OCI-LY7 (cell line): Measurements from ENCODE around the gene DDX20. TPM values are rescaled to one million over a fixed set of nuclear protein-coding genes. Genes with fewer than 3 reads are reported as not detected.
A peak's percentile ranks its signal among the peaks of the same experiment; 100 is the strongest.

Experiments used
- BruUV-seq: library from RNA; stranded (reverse); fragments of 400-500 nt; replicated peaks from 2 replicates; lab custom pipeline; 2021; lab: Mats Ljungman, UMichigan
- CTCF ChIA-PET: fragments of 300-600 bp; sonication (Branson Sonifier 250); formaldehyde crosslinking; loops from one replicate; lab custom pipeline; 2022; ENCODE audit warnings: antibody characterized with exemption; ENCODE audit not compliant: unreplicated experiment; lab: Charles Lee
- POLR2A ChIA-PET: fragments of 300-600 bp; sonication (Branson Sonifier 250); formaldehyde crosslinking; loops from one replicate; lab custom pipeline; 2022; ENCODE audit warnings: antibody characterized with exemption; lab: Charles Lee
- DNase-seq: peaks from one replicate; pipeline ENCODE4 v3.0.0-alpha.2; 2015; ENCODE audit warnings: low spot score
- H2AFZ ChIP-seq: fragments of 200-600 bp; sonication (generic), shearing (Covaris generic); 2 replicates; pipeline ENCODE4 v1.6.1; 2014; ENCODE audit warnings: mild to moderate bottlenecking, antibody characterized with exemption, low read length, moderate library complexity
- H3K27ac ChIP-seq: fragments of 200-600 bp; sonication (generic); 2 replicates; pipeline ENCODE4 v1.5.1; 2014; ENCODE audit warnings: mixed run types, low read depth, mild to moderate bottlenecking, moderate library complexity, low read length, inconsistent platforms; ENCODE audit not compliant: poor library complexity, severe bottlenecking
- H3K36me3 ChIP-seq: fragments of 200-600 bp; sonication (generic); 2 replicates; pipeline ENCODE4 v1.6.1; 2014; ENCODE audit warnings: mild to moderate bottlenecking, antibody characterized with exemption, low read length, moderate library complexity, mixed read lengths; ENCODE audit not compliant: insufficient read depth
- H3K4me1 ChIP-seq: fragments of 200-600 bp; sonication (generic); 2 replicates; pipeline ENCODE4 v1.5.1; 2014; ENCODE audit warnings: mild to moderate bottlenecking, low read length; ENCODE audit not compliant: insufficient read depth, poor library complexity, severe bottlenecking
- H3K4me2 ChIP-seq: fragments of 200-600 bp; sonication (generic); 2 replicates; pipeline ENCODE4 v1.6.1; 2014; ENCODE audit warnings: mild to moderate bottlenecking, low read length
- H3K4me3 ChIP-seq: fragments of 200-600 bp; sonication (generic); 2 replicates; pipeline ENCODE4 v1.5.1; 2014; ENCODE audit warnings: mild to moderate bottlenecking, low read depth, low read length; ENCODE audit not compliant: poor library complexity, severe bottlenecking
- H3K79me2 ChIP-seq: fragments of 200-600 bp; sonication (generic); 2 replicates; pipeline ENCODE4 v1.6.1; 2016; ENCODE audit warnings: low read depth, mild to moderate bottlenecking, low read length, moderate library complexity, mixed read lengths; ENCODE audit not compliant: insufficient read depth
- H3K9me2 ChIP-seq: fragments of 200-600 bp; sonication (generic); 2 replicates; pipeline ENCODE4 v1.6.1; 2016; ENCODE audit warnings: mild to moderate bottlenecking, low read length, mixed read lengths; ENCODE audit not compliant: insufficient read depth
- H3K9me3 ChIP-seq: fragments of 200-600 bp; sonication (generic); 2 replicates; pipeline ENCODE4 v1.6.1; 2014; ENCODE audit warnings: mild to moderate bottlenecking, mixed run types, low read length, mixed read lengths
- H4K20me1 ChIP-seq: fragments of 200-600 bp; sonication (generic); 2 replicates; pipeline ENCODE4 v1.6.1; 2014; ENCODE audit warnings: mild to moderate bottlenecking, antibody characterized with exemption, low read length, moderate library complexity, mixed read lengths; ENCODE audit not compliant: insufficient read depth
- EZH2phosphoT487 ChIP-seq: fragments of 200-600 bp; sonication (generic); IDR thresholded peaks from 2 replicates; pipeline ENCODE4 v1.6.1; 2018; ENCODE audit warnings: low read depth, borderline replicate concordance, mild to moderate bottlenecking, mixed run types, antibody characterized with exemption, low read length, moderate library complexity, mixed read lengths
- intact Hi-C: fragments of 100-400 bp; cut with micrococcal nuclease; formaldehyde crosslinking; loops from one replicate; pipeline ENCODE4 v1.10.0; 2022; ENCODE audit not compliant: unreplicated experiment
- total RNA-seq, 2 experiments: library from RNA; depleted of rRNA in 1 of 2; stranded (reverse); fragments of >200 nt in 1 of 2; shearing (Covaris generic) in 1 of 2; gene quantifications; 2 replicates each; pipeline ENCODE4 v1.2.3, GENCODE V29; 2014 to 2022
- TF ChIP-seq, protein P1 (sequence below): fragments of 200-600 bp; sonication (generic); conservative IDR thresholded peaks from 2 replicates; pipeline ENCODE4 v1.5.1; 2014; ENCODE audit warnings: mild to moderate bottlenecking, antibody characterized with exemption, low read length, moderate library complexity, mixed read lengths

The DDX20 gene
- total RNA-seq, 2 experiments from 2014 or later, result 30.0 to 32.9 TPM

DNA sequence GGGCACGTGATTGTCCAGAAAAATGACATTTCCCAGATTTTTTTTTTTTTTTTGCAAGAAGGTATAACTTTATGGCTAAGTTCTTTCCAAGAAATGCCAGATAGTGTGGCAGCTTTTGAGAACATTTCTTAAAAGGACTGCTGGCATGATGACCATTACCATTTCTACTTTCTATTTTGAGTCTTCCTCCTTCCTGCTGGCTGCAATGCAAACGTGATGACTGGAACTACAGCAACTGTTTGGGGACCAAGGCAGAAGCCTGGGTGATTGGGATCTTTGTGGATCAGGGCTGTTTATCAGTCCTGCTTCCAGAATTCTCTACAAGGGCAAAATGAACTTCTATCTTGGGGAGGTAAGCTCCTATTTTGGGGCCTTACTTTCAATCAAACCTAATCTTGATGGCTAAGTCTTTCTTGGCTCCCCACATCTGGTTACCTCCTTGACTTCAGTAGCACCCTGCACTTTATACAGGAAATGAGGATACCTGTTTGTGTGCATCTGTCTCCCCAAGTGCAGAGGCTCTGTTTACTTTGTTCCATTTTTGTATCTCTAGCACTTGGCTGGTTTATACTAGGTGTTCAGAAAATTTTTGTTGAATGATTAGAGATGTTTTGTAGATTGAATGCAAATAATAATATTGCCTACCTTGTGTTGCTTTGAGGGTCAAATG is 3.7 kb upstream of the DDX20 start:
- intact Hi-C loops, result loop anchor here (10.0 kb wide), 3 partner anchors 127 to 1117 kb away; no protein-coding TSS in a partner anchor

DNA sequence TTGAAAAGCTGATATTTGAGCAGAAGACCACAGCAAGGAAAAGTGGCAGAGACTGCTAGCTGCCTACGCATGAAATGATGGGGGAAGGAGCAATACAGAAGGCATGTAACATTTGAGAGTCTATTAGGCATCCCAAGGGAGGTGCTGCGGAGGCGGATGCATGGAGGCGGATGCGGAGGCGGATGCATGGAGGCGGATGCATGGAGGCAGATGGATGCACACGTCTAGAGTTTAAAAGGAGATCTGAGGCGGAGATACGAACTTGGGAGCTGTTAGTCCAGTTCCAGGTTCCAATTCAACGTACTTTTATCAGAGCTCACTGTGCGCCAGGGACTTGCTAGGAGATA is 744 bp upstream of the DDX20 start:
- Histone ChIP-seq H3K9me2 (no peaks in the 10 kb centered on the region), H4K20me1 (peaks cover 6% of the 10 kb centered on the region; the same call in 1 of the 2 replicates), H3K4me2 (peak overlapping the region; percentile 85), H3K36me3 (peaks cover 29% of the 10 kb centered on the region), H3K27ac (peak overlapping the region; percentile 81), H3K9me3 (no peaks in the 10 kb centered on the region), H2AFZ (peak overlapping the region; percentile 59), H3K79me2 (peaks cover 55% of the 10 kb centered on the region), H3K4me3 (peak overlapping the region; percentile 83), H3K4me1 (peaks cover 65% of the 10 kb centered on the region)
- peak; percentile 78 for DNase-seq
- CTCF ChIA-PET, result interaction anchor here (0.6 to 0.8 kb wide), 3 partner anchors 17 to 869 kb away, joined by 3 read pairs; no protein-coding TSS in a partner anchor
- TF ChIP-seq, protein P1, sequence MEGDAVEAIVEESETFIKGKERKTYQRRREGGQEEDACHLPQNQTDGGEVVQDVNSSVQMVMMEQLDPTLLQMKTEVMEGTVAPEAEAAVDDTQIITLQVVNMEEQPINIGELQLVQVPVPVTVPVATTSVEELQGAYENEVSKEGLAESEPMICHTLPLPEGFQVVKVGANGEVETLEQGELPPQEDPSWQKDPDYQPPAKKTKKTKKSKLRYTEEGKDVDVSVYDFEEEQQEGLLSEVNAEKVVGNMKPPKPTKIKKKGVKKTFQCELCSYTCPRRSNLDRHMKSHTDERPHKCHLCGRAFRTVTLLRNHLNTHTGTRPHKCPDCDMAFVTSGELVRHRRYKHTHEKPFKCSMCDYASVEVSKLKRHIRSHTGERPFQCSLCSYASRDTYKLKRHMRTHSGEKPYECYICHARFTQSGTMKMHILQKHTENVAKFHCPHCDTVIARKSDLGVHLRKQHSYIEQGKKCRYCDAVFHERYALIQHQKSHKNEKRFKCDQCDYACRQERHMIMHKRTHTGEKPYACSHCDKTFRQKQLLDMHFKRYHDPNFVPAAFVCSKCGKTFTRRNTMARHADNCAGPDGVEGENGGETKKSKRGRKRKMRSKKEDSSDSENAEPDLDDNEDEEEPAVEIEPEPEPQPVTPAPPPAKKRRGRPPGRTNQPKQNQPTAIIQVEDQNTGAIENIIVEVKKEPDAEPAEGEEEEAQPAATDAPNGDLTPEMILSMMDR, result no peak
- no peak for TF ChIP-seq EZH2phosphoT487
- POLR2A ChIA-PET, result interaction anchor here (0.6 to 4.3 kb wide), 10 partner anchors 13 to 306 kb away, joined by 3 to 18 read pairs (median 4); partner anchors contain the start of genes ADORA3, INKA2 and TMIGD3
- intact Hi-C loops, result loop anchor here (1.0 to 10.0 kb wide), 9 partner anchors 16 to 1120 kb away; partner anchors contain the start of gene INKA2
- BruUV-seq, result TSS peak; percentile 81

More for the DNA sequence above, 3.7 kb upstream of the DDX20 start:
- H3K9me3 ChIP-seq, result no peaks in the 10 kb centered on the region
- H4K20me1 ChIP-seq, result peaks cover 2% of the 10 kb centered on the region; the same call in 1 of the 2 replicates
- peak overlapping the region; percentile 30 for H3K4me3 ChIP-seq
- H3K9me2 ChIP-seq, result no peaks in the 10 kb centered on the region
- peak overlapping the region; percentile 85 for H3K4me2 ChIP-seq
- TF ChIP-seq, protein P1, result no peak
- no TSS peak for BruUV-seq
- DNase-seq, result peak; percentile 73
- peak overlapping the region; percentile 81 for H3K27ac ChIP-seq
- peak overlapping the region; percentile 16; the same call in 1 of the 2 replicates for H2AFZ ChIP-seq
- peaks cover 31% of the 10 kb centered on the region for H3K79me2 ChIP-seq
- POLR2A ChIA-PET, result interaction anchor here (0.6 to 3.4 kb wide), 10 partner anchors 13 to 284 kb away, joined by 3 to 26 read pairs (median 4); partner anchors contain the start of genes INKA2 and RAP1A
- H3K4me1 ChIP-seq, result peaks cover 68% of the 10 kb centered on the region
- peaks cover 2% of the 10 kb centered on the region; the same call in 1 of the 2 replicates for H3K36me3 ChIP-seq
- CTCF ChIA-PET, result interaction anchor here (1.0 to 2.1 kb wide), 4 partner anchors 9 to 270 kb away, joined by 3 to 13 read pairs (median 5); partner anchors contain the start of gene INKA2
